GM18519 (cell line): Measurements from ENCODE around the gene NRP2.
A peak's percentile ranks its signal among the peaks of the same experiment; 100 is the strongest.

Experiments
- ATAC-seq: cut with Tn5 transposase; IDR thresholded peaks from one replicate; pipeline ENCODE4 v1.9.1; 2021; ENCODE audit warnings: mild to moderate bottlenecking, moderate library complexity; ENCODE audit not compliant: unreplicated experiment, low FRiP score

The NRP2 gene

GRCh38 chr2:205685314-205686055 lies 3.2 kb downstream of the NRP2 start:
- no peak for ATAC-seq

- ATAC-seq, result no peak
These were observed 3.9 kb downstream of the NRP2 start for GRCh38 chr2:205686056-205686782.

- ATAC-seq, result no peak
These were observed 4.7 kb downstream of the NRP2 start for GRCh38 chr2:205686783-205687640.

- ATAC-seq, result no peak
These were observed 5.3 kb downstream of the NRP2 start for GRCh38 chr2:205687641-205687956.

- ATAC-seq, result no peak
These were observed 6.3 kb downstream of the NRP2 start for GRCh38 chr2:205688417-205689200.

- no peak for ATAC-seq
These were observed 7.5 kb downstream of the NRP2 start for GRCh38 chr2:205689820-205690219.

- no peak for ATAC-seq
These were observed 9.8 kb downstream of the NRP2 start for GRCh38 chr2:205692104-205692503.

- no peak for ATAC-seq
These were observed 12.0 kb downstream of the NRP2 start for GRCh38 chr2:205694256-205694655.

- no peak for ATAC-seq
These were observed 13.2 kb downstream of the NRP2 start for GRCh38 chr2:205695460-205695991.

- ATAC-seq, result no peak
These were observed 14.1 kb downstream of the NRP2 start for GRCh38 chr2:205696331-205696926.

- ATAC-seq, result no peak
These were observed 14.7 kb downstream of the NRP2 start for GRCh38 chr2:205696927-205697441.

GRCh38 chr2:205698286-205699268 lies 16.3 kb downstream of the NRP2 start:
- no peak for ATAC-seq

- no peak for ATAC-seq
These were observed 17.4 kb downstream of the NRP2 start for GRCh38 chr2:205699515-205700289.

- peak; percentile 48 for ATAC-seq
These were observed 18.2 kb downstream of the NRP2 start for GRCh38 chr2:205700331-205701132.

- no peak for ATAC-seq
These were observed 19.2 kb downstream of the NRP2 start for GRCh38 chr2:205701509-205701908.

- no peak for ATAC-seq
These were observed 20.3 kb downstream of the NRP2 start for GRCh38 chr2:205702576-205702975.
